Glutamatergic neuron (in vitro differentiated cells): ENCODE data around the gene CNTN6. TPM values are rescaled to one million over a fixed set of nuclear protein-coding genes. Genes with fewer than 3 reads are reported as not detected.

ENCODE experiments used
- DNase-seq: peaks from one replicate; pipeline ENCODE4 v3.0.0; 2022
- H3K27ac Mint-ChIP-seq: one replicate; pipeline ENCODE4 v1.8.0; 2020; ENCODE audit warnings: mild to moderate bottlenecking, mixed read lengths, inconsistent platforms; ENCODE audit not compliant: unreplicated experiment
- H3K27me3 Mint-ChIP-seq: one replicate; pipeline ENCODE4 v1.8.0; 2020; ENCODE audit warnings: mild to moderate bottlenecking, moderate library complexity, mixed read lengths, inconsistent platforms; ENCODE audit not compliant: unreplicated experiment
- H3K36me3 Mint-ChIP-seq: one replicate; pipeline ENCODE4 v1.8.0; 2020; ENCODE audit warnings: mild to moderate bottlenecking, mixed read lengths, inconsistent platforms; ENCODE audit not compliant: unreplicated experiment
- H3K4me1 Mint-ChIP-seq: one replicate; pipeline ENCODE4 v1.8.0; 2020; ENCODE audit warnings: mild to moderate bottlenecking, low read depth, mixed read lengths, inconsistent platforms; ENCODE audit not compliant: unreplicated experiment
- H3K4me3 Mint-ChIP-seq: one replicate; pipeline ENCODE4 v1.8.0; 2020; ENCODE audit warnings: mild to moderate bottlenecking, mixed read lengths, inconsistent platforms; ENCODE audit not compliant: unreplicated experiment
- H3K9me3 Mint-ChIP-seq: one replicate; pipeline ENCODE4 v1.8.0; 2020; ENCODE audit warnings: mild to moderate bottlenecking, moderate library complexity, mixed read lengths, inconsistent platforms; ENCODE audit not compliant: unreplicated experiment
- total RNA-seq: library from RNA; stranded (reverse); fragmentation: NEBNext Ultra II Directional; extraction: Animal tissue kit (Norgen Biotek cat#: 25700); gene quantifications from one replicate; pipeline ENCODE4 v1.2.1, GENCODE V29; 2021; ENCODE audit not compliant: unreplicated experiment
- TF ChIP-seq, protein P1 (sequence below): fragments of 200-600 bp; sonication (generic); IDR thresholded peaks from one replicate; pipeline ENCODE4 v1.5.0; 2021; ENCODE audit not compliant: partially characterized antibody, unreplicated experiment

CNTN6 gene
- total RNA-seq, 1 donor from 2014 or later, result 23.2 TPM

DNA sequence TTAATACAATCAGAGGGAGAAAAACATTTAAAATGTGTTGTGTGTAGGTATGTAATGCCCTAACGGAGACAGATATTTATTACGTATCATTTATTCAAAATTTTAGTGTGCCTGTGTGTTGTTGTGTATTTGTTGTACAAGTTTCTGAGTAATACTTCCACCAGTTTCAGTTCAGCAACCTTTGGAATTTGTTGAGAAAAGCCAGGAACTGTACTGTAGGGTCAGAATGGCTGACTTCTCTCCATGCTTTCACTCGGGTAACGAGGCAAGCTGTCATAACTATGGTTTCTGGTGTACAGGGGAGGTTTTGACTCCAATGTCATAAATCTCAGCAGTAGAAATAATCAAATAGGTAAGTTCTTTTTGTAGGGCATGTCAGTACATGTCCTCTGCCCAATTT, 23.8 kb upstream of the CNTN6 start:
- Mint-ChIP-seq H3K36me3 (no peaks in the 10 kb centered on the region), H3K27ac (no peak overlapping the region), H3K4me1 (peaks cover 9% of the 10 kb centered on the region), H3K9me3 (no peaks in the 10 kb centered on the region), H3K27me3 (no peaks in the 10 kb centered on the region), H3K4me3 (no peak overlapping the region)
- TF ChIP-seq, protein P1, sequence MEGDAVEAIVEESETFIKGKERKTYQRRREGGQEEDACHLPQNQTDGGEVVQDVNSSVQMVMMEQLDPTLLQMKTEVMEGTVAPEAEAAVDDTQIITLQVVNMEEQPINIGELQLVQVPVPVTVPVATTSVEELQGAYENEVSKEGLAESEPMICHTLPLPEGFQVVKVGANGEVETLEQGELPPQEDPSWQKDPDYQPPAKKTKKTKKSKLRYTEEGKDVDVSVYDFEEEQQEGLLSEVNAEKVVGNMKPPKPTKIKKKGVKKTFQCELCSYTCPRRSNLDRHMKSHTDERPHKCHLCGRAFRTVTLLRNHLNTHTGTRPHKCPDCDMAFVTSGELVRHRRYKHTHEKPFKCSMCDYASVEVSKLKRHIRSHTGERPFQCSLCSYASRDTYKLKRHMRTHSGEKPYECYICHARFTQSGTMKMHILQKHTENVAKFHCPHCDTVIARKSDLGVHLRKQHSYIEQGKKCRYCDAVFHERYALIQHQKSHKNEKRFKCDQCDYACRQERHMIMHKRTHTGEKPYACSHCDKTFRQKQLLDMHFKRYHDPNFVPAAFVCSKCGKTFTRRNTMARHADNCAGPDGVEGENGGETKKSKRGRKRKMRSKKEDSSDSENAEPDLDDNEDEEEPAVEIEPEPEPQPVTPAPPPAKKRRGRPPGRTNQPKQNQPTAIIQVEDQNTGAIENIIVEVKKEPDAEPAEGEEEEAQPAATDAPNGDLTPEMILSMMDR, result no peak
- no peak for DNase-seq

DNA sequence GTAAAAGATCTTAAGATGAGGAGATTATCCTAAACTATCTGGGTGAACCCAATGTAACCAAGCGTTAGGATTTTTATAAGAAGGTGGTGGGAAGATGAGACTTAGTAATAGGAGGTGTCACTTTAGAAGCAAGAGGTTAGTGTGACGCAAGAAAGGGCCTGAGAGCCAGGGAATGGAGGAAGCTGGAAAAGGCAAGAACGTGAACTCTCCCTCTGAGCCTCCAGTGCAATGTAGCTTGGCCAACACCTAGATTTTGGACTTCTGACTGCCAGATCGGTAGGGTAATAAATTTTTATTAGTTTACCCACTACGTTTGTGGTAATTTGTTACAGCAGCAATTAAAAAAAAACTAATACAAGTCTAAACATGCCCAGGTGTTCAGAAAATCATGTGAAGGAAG, 20.8 kb upstream of the CNTN6 start:
- peaks cover 20% of the 10 kb centered on the region for H3K4me1 Mint-ChIP-seq
- TF ChIP-seq, protein P1, result no peak
- no peak overlapping the region for H3K4me3 Mint-ChIP-seq
- no peaks in the 10 kb centered on the region for H3K36me3 Mint-ChIP-seq
- DNase-seq, result no peak
- no peaks in the 10 kb centered on the region for H3K27me3 Mint-ChIP-seq
- H3K9me3 Mint-ChIP-seq, result no peaks in the 10 kb centered on the region
- H3K27ac Mint-ChIP-seq, result no peak overlapping the region

DNA sequence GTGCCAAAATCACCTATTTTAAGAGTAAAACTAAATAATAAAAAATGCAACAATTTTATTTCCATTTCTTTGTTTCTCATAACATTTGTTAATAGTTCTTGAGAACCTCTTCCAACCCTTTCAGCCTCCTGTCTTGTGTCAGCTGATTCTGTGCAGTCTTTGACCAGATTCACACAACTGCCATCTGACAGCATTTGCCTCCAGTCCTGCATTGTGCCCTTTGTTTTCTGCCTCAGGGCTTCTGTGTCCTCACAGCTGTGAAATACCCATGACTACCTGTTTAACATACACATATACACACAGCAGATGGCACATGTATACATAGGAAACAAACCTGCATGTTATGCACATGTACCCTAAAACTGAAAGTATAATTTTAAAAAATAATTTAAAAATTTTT, 13.2 kb upstream of the CNTN6 start:
- Mint-ChIP-seq H3K27ac (peak overlapping the region; percentile 96), H3K27me3 (peaks cover 3% of the 10 kb centered on the region), H3K4me3 (peak overlapping the region; percentile 56), H3K9me3 (peaks cover 3% of the 10 kb centered on the region), H3K36me3 (no peaks in the 10 kb centered on the region), H3K4me1 (peaks cover 44% of the 10 kb centered on the region)
- TF ChIP-seq, protein P1, result no peak
- peak; percentile 49 for DNase-seq

DNA sequence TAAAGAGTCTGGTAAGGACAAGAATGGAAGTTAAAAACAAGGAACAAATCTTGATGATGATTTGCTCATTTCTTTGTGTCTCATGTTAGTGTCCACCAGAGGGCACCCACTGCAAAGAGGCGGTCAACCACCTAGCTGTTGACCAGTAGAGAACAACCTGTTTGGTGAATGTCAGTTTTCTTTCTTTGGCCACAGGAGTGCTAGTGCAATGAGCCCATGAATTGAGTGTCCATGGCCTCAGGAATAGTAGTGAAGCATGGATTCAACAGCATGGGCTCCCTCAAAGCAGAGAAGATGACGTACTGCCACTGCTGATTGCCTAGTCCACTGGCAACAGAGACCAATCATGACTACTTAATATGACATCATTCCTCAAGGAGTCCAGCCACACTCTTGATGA, 10.7 kb upstream of the CNTN6 start:
- H3K36me3 Mint-ChIP-seq, result no peaks in the 10 kb centered on the region
- H3K27ac Mint-ChIP-seq, result peak overlapping the region; percentile 80
- peak; percentile 62 for DNase-seq
- H3K4me3 Mint-ChIP-seq, result no peak overlapping the region
- H3K9me3 Mint-ChIP-seq, result peaks cover 3% of the 10 kb centered on the region
- peaks cover 36% of the 10 kb centered on the region for H3K4me1 Mint-ChIP-seq
- peaks cover 3% of the 10 kb centered on the region for H3K27me3 Mint-ChIP-seq
- TF ChIP-seq, protein P1, result peak; percentile 82

DNA sequence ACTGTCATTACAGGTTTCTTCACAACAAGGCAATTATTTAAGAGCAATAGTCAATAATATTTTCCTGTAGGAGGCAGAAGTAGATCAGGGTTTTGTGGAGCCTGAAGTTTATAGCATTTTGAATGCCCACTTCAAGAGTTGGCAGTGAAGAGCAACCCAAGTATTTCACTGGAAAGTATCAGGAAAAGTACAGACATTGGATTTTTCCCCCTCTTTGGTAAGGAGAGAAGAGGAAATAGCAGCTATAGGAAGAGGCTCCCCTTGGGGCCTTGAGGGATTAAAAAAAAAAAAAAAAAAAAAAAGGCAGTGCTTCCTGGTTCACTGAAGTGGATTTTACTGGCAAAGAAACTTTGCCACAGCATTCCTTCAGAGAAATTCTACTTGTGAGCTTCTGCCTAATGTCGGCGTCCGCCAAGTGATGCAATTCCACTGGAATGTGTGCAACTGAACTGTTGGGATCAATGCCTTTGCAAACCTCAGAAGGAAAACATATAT, 5.7 kb upstream of the CNTN6 start:
- H3K36me3 Mint-ChIP-seq, result no peaks in the 10 kb centered on the region
- TF ChIP-seq, protein P1, result no peak
- peak; percentile 19 for DNase-seq
- no peak overlapping the region for H3K27ac Mint-ChIP-seq
- H3K9me3 Mint-ChIP-seq, result peaks cover 1% of the 10 kb centered on the region
- no peak overlapping the region for H3K4me3 Mint-ChIP-seq
- H3K4me1 Mint-ChIP-seq, result peaks cover 13% of the 10 kb centered on the region
- no peaks in the 10 kb centered on the region for H3K27me3 Mint-ChIP-seq
